ENCODE results near the gene PDE4B. TPM values are rescaled to one million over a fixed set of nuclear protein-coding genes. Genes with fewer than 3 reads are reported as not detected.

The PDE4B gene
- total RNA-seq, 1 donor from 2014 or later = 37.5 TPM

- Mint-ChIP-seq H3K4me3 (peak overlapping the region; percentile 32), H3K27me3 (ENCODE audit: low read depth) (no peaks in the 10 kb centered on the region)
These were observed 559.2 kb downstream of the PDE4B start for GRCh38 chr1:66351913-66352312.

GRCh38 chr1:66352792-66353191, 560.1 kb downstream of the PDE4B start:
- H3K9me3 Mint-ChIP-seq = no peaks in the 10 kb centered on the region
- H3K27me3 Mint-ChIP-seq (ENCODE audit: low read depth) = no peaks in the 10 kb centered on the region
- peak overlapping the region; percentile 75 for H3K27ac Mint-ChIP-seq (ENCODE audit: unreplicated experiment)
- H3K4me1 Mint-ChIP-seq = peaks cover 91% of the 10 kb centered on the region
- no peak for DNase-seq (ENCODE audit: low read depth, low spot score)
- no peaks in the 10 kb centered on the region for H3K36me3 Mint-ChIP-seq (ENCODE audit: low read depth)
- H3K4me3 Mint-ChIP-seq = peak overlapping the region; percentile 91
- TF ChIP-seq CTCF (conservative IDR thresholded peaks at IDR 0.05) = no peak

More at GRCh38 chr1:66351913-66352312, 559.2 kb downstream of the PDE4B start:
- no peak for TF ChIP-seq CTCF (conservative IDR thresholded peaks at IDR 0.05)
- Mint-ChIP-seq H3K9me3 (no peaks in the 10 kb centered on the region), H3K27ac (ENCODE audit: unreplicated experiment) (peak overlapping the region; percentile 94), H3K36me3 (ENCODE audit: low read depth) (peaks cover 1% of the 10 kb centered on the region), H3K4me1 (peaks cover 91% of the 10 kb centered on the region)
- DNase-seq (ENCODE audit: low read depth, low spot score) = no peak

GRCh38 chr1:66353257-66353656, 560.6 kb downstream of the PDE4B start:
- Mint-ChIP-seq H3K36me3 (ENCODE audit: low read depth) (no peaks in the 10 kb centered on the region), H3K4me1 (peaks cover 90% of the 10 kb centered on the region), H3K27me3 (ENCODE audit: low read depth) (no peaks in the 10 kb centered on the region), H3K9me3 (no peaks in the 10 kb centered on the region), H3K4me3 (peak overlapping the region; percentile 91), H3K27ac (ENCODE audit: unreplicated experiment) (peak overlapping the region; percentile 75)
- TF ChIP-seq CTCF (conservative IDR thresholded peaks at IDR 0.05) = no peak
- DNase-seq (ENCODE audit: low read depth, low spot score) = peak; percentile 43

- Mint-ChIP-seq H3K4me3 (peak overlapping the region; percentile 91), H3K9me3 (no peaks in the 10 kb centered on the region), H3K27ac (ENCODE audit: unreplicated experiment) (peak overlapping the region; percentile 95), H3K4me1 (peaks cover 90% of the 10 kb centered on the region), H3K27me3 (ENCODE audit: low read depth) (no peaks in the 10 kb centered on the region), H3K36me3 (ENCODE audit: low read depth) (no peaks in the 10 kb centered on the region)
- no peak for DNase-seq (ENCODE audit: low read depth, low spot score)
- no peak for TF ChIP-seq CTCF (conservative IDR thresholded peaks at IDR 0.05)
These were observed 561.9 kb downstream of the PDE4B start for GRCh38 chr1:66354311-66355201.

DNA sequence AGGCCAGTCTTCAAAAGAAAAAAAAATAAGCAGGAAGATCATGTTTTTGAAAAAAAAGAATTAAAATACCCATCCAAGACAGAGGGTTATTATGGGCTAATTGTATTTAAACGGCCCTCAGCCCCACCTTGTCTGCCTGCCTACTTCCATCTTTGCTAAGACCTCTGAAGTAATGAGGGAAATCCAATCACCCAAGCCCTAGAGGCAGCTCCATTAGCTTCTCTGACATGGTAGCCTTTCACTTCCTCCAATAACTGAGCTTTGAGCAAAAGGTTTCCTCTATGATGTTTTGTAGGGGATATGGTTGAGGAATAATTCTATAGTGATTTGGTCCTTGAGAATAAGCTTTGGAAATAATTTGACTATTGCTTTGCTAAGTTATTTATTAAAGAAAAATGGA, 563.1 kb downstream of the PDE4B start:
- H3K9me3 Mint-ChIP-seq = no peaks in the 10 kb centered on the region
- H3K4me1 Mint-ChIP-seq = peaks cover 89% of the 10 kb centered on the region
- no peaks in the 10 kb centered on the region for H3K36me3 Mint-ChIP-seq (ENCODE audit: low read depth)
- peak overlapping the region; percentile 63 for H3K27ac Mint-ChIP-seq (ENCODE audit: unreplicated experiment)
- no peaks in the 10 kb centered on the region for H3K27me3 Mint-ChIP-seq (ENCODE audit: low read depth)
- no peak for DNase-seq (ENCODE audit: low read depth, low spot score)
- no peak for TF ChIP-seq CTCF (conservative IDR thresholded peaks at IDR 0.05)
- H3K4me3 Mint-ChIP-seq = peak overlapping the region; percentile 91
